ENCODE measurements around the gene FAM181A. TPM values are rescaled to one million over a fixed set of nuclear protein-coding genes. Genes with fewer than 3 reads are reported as not detected.

FAM181A gene
- total RNA-seq, 1 donor from 2014 or later = not detected

DNA sequence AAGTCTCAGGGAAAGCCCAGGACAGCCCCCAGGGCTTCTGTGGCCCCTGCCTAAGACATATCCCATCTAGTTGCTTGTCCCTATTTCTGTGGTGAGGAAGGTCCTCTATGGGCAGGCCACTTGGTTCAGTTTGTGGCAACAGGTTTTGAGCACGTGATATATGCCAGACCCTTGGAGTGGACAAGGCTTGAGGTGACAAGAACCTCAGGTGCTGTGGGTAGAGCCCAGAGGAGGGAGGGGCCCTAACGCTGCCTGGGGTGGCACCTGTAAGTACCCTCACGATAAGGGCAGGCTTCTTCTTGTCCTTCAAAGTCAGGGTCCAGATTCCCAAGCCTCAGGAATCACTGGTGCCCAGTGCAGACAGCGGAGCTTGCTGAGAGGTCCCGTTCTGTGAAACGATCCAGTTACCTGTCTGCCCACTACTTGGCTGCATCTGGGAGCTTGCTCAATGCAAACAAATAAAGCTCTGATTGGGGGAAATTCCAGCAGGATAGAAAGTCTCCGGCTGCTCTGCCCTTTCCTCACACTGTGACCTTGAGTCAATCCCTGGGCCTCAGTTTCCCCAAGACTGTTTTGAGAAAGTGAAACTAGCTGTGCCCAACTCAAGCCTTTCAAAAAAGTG lies 47.7 kb upstream of the FAM181A start:
- Histone ChIP-seq H3K27me3 (no peaks in the 10 kb centered on the region), H3K79me2 (ENCODE audit: low read depth) (no peaks in the 10 kb centered on the region), H3K9ac (no peak overlapping the region), H3K4me3 (no peak overlapping the region), H3K27ac (no peak overlapping the region), H3K36me3 (no peaks in the 10 kb centered on the region), H3K4me1 (peaks cover 7% of the 10 kb centered on the region), H3F3A (ENCODE audit: low read depth) (no peaks in the 10 kb centered on the region), H3K9me3 (ENCODE audit: low read depth) (no peaks in the 10 kb centered on the region), H2AFZ (replicated peaks) (no peak overlapping the region), H3K4me2 (no peak overlapping the region), H4K20me1 (ENCODE audit: low read depth) (no peaks in the 10 kb centered on the region)
- Mint-ChIP-seq H3K4me1 (no peaks in the 10 kb centered on the region), H3K27ac (no peak overlapping the region), H3K36me3 (no peaks in the 10 kb centered on the region), H3K4me3 (no peak overlapping the region), H3K9me3 (peaks cover 3% of the 10 kb centered on the region), H3K27me3 (ENCODE audit: insufficient read depth, low read depth) (peaks cover 10% of the 10 kb centered on the region)
- no peak for DNase-seq (ENCODE audit: low spot score)
- no peak for TF ChIP-seq EZH2 (IDR thresholded peaks at IDR 0.05)
- TF ChIP-seq, protein P1, sequence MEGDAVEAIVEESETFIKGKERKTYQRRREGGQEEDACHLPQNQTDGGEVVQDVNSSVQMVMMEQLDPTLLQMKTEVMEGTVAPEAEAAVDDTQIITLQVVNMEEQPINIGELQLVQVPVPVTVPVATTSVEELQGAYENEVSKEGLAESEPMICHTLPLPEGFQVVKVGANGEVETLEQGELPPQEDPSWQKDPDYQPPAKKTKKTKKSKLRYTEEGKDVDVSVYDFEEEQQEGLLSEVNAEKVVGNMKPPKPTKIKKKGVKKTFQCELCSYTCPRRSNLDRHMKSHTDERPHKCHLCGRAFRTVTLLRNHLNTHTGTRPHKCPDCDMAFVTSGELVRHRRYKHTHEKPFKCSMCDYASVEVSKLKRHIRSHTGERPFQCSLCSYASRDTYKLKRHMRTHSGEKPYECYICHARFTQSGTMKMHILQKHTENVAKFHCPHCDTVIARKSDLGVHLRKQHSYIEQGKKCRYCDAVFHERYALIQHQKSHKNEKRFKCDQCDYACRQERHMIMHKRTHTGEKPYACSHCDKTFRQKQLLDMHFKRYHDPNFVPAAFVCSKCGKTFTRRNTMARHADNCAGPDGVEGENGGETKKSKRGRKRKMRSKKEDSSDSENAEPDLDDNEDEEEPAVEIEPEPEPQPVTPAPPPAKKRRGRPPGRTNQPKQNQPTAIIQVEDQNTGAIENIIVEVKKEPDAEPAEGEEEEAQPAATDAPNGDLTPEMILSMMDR (IDR thresholded peaks at IDR 0.05) = no peak
- TF ChIP-seq EZH2phosphoT487 (IDR thresholded peaks at IDR 0.05) = no peak

DNA sequence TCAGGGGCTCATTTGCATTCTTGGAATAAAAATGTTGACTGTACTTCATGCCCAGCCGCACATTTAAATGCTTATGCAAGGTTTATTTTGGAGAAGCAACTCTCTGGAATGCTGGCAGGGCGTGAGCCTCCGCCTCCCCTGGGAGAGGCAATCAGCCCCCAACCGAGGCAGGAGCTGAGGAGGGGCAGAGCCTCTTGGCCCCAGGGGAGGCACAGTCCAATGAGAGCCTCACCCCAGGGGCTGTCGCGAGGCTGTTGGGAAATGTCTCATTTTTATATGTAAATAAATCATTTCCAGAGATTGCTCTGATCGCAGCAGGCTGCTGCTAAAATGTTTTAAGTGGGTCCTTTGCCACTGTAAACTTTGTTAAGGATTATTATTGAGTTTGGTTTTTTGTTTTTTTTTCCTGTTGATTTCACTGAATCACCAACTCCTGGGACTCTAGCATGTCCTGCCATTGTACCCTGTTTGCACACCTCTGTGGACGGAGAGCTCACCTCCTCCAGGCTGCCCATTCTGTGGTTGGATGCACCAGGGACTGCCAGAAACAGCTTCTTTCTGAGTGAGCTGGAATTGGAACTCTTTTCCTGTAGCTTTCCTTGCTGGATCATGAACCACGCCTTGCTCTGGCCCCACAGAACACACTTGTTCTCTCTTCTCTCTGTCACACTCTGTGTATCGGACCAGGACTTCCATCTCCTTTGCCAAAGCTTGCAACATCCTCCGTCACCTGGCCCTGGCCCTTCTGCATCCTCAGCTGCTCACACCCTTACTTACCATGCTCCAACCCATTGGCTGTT lies 46.9 kb upstream of the FAM181A start:
- Histone ChIP-seq H3K27ac (no peak overlapping the region), H3K4me2 (no peak overlapping the region), H3K4me3 (no peak overlapping the region), H3F3A (ENCODE audit: low read depth) (no peaks in the 10 kb centered on the region), H3K36me3 (no peaks in the 10 kb centered on the region), H3K27me3 (no peaks in the 10 kb centered on the region), H2AFZ (replicated peaks) (no peak overlapping the region), H3K4me1 (peaks cover 7% of the 10 kb centered on the region), H4K20me1 (ENCODE audit: low read depth) (no peaks in the 10 kb centered on the region), H3K79me2 (ENCODE audit: low read depth) (no peaks in the 10 kb centered on the region), H3K9me3 (ENCODE audit: low read depth) (no peaks in the 10 kb centered on the region), H3K9ac (no peak overlapping the region)
- Mint-ChIP-seq H3K9me3 (peaks cover 6% of the 10 kb centered on the region), H3K27me3 (ENCODE audit: insufficient read depth, low read depth) (peaks cover 10% of the 10 kb centered on the region), H3K36me3 (no peaks in the 10 kb centered on the region), H3K27ac (no peak overlapping the region), H3K4me3 (no peak overlapping the region), H3K4me1 (no peaks in the 10 kb centered on the region)
- DNase-seq (ENCODE audit: low spot score) = no peak
- TF ChIP-seq EZH2phosphoT487 (IDR thresholded peaks at IDR 0.05) (no peak), EZH2 (IDR thresholded peaks at IDR 0.05) (no peak)
- TF ChIP-seq, protein P1 (IDR thresholded peaks at IDR 0.05) = no peak

DNA sequence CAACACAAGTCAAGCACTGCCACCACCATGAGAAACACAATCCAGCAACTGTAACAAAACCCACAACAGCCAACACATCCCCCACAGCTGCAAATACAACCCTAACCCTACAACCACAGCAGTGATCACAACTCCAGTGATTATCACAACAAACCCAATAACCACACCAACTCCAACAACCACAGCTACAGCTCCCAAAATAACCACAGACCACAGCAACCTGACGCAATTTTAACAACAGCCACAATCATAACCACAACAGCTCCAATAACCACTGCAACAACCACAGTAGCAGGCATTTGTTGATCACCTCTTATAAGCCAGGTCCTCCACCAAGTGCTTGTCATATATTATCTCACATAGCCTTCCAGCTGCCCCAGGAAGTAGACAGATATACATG lies 42.2 kb upstream of the FAM181A start:
- Histone ChIP-seq H4K20me1 (ENCODE audit: low read depth) (no peaks in the 10 kb centered on the region), H3K36me3 (no peaks in the 10 kb centered on the region), H3F3A (ENCODE audit: low read depth) (no peaks in the 10 kb centered on the region), H3K4me3 (no peak overlapping the region), H2AFZ (replicated peaks) (no peak overlapping the region), H3K9ac (no peak overlapping the region), H3K4me1 (peaks cover 3% of the 10 kb centered on the region), H3K9me3 (ENCODE audit: low read depth) (no peaks in the 10 kb centered on the region), H3K27me3 (no peaks in the 10 kb centered on the region), H3K4me2 (no peak overlapping the region), H3K79me2 (ENCODE audit: low read depth) (no peaks in the 10 kb centered on the region), H3K27ac (no peak overlapping the region)
- DNase-seq (ENCODE audit: low spot score) = no peak
- Mint-ChIP-seq H3K36me3 (no peaks in the 10 kb centered on the region), H3K27me3 (ENCODE audit: insufficient read depth, low read depth) (peaks cover 2% of the 10 kb centered on the region), H3K9me3 (peaks cover 9% of the 10 kb centered on the region), H3K27ac (no peak overlapping the region), H3K4me1 (no peaks in the 10 kb centered on the region), H3K4me3 (no peak overlapping the region)
- no peak for TF ChIP-seq EZH2 (IDR thresholded peaks at IDR 0.05)
- TF ChIP-seq EZH2phosphoT487 (IDR thresholded peaks at IDR 0.05) = no peak
- TF ChIP-seq, protein P1 (IDR thresholded peaks at IDR 0.05) = no peak
